Uterus (tissue), 2 donors: ENCODE measurements around the gene PKNOX2.

Source experiments
- CTCF ChIP-seq, 4 experiments: fragments of 200-600 bp in 2 of 4; fragments of 450-650 bp in 2 of 4; sonication (generic) in 2 of 4; IDR thresholded peaks; one replicate each; pipeline ENCODE4 v1.5.1; 2016 to 2019; ENCODE audit warnings: antibody characterized with exemption in 4 of 4, mild to moderate bottlenecking in 2 of 4, moderate library complexity in 1 of 4
- POLR2A ChIP-seq, 2 donors: fragments of 450-650 bp; IDR thresholded peaks; one replicate each; pipeline ENCODE4 v1.6.1; 2016; ENCODE audit warnings: antibody characterized with exemption in 2 of 2, mild to moderate bottlenecking in 1 of 2, moderate library complexity in 1 of 2

GRCh38 chr11:125300791-125301218, 136.3 kb downstream of the PKNOX2 start:
- TF ChIP-seq CTCF (IDR thresholded peaks at IDR 0.05) (no peak), POLR2A (IDR thresholded peaks at IDR 0.05) (no peak)
